ENCODE measurements around the gene GEMIN7. TPM values are rescaled to one million over a fixed set of nuclear protein-coding genes. Genes with fewer than 3 reads are reported as not detected.

Gene GEMIN7
- total and polyA plus RNA-seq, 4 donors: 10.0 to 25.2 (median 19.4) TPM

- DNase-seq (ENCODE audit: low spot score): no peak
- Histone ChIP-seq H3K9ac (ENCODE audit: low read depth in 1 of 2, low read length in 2 of 2) (no peak overlapping the region), H3K27me3 (ENCODE audit: control insufficient read depth in 4 of 4, insufficient read depth in 4 of 4, low read length in 3 of 4) (no peaks in the 10 kb centered on the region), H3K4me1 (ENCODE audit: control insufficient read depth in 4 of 4, insufficient read depth in 4 of 4, low read length in 3 of 4) (no peaks in the 10 kb centered on the region), H3K36me3 (ENCODE audit: control insufficient read depth in 4 of 4, insufficient read depth in 3 of 4, low read depth in 1 of 4, low read length in 3 of 4) (no peaks in the 10 kb centered on the region), H3K4me3 (ENCODE audit: low read depth in 1 of 3, low read length in 3 of 3) (no peak overlapping the region), H3K27ac (ENCODE audit: low read depth in 1 of 2, low read length in 2 of 2) (no peak overlapping the region), H3K9me3 (ENCODE audit: control insufficient read depth in 4 of 4, low read length in 3 of 4) (no peaks in the 10 kb centered on the region)
- TF ChIP-seq HNF4A (conservative IDR thresholded peaks at IDR 0.05): no peak
- 87% methylated on average over 12 of the region's 12 CpGs for WGBS
These were observed 57.6 kb downstream of the GEMIN7 start for GRCh38 chr19:45136507-45137178.

GRCh38 chr19:45137179-45137761, 58.2 kb downstream of the GEMIN7 start:
- H3K9me3 ChIP-seq (ENCODE audit: control insufficient read depth in 4 of 4, low read length in 3 of 4): no peaks in the 10 kb centered on the region
- no peak overlapping the region for H3K4me3 ChIP-seq (ENCODE audit: low read depth in 1 of 3, low read length in 3 of 3)
- WGBS: 85% methylated on average over 17 of the region's 17 CpGs
- H3K4me1 ChIP-seq (ENCODE audit: control insufficient read depth in 4 of 4, insufficient read depth in 4 of 4, low read length in 3 of 4): no peaks in the 10 kb centered on the region
- TF ChIP-seq RXRA (IDR thresholded peaks at IDR 0.05): no peak
- H3K27ac ChIP-seq (ENCODE audit: low read depth in 1 of 2, low read length in 2 of 2): no peak overlapping the region
- H3K27me3 ChIP-seq (ENCODE audit: control insufficient read depth in 4 of 4, insufficient read depth in 4 of 4, low read length in 3 of 4): no peaks in the 10 kb centered on the region
- DNase-seq (ENCODE audit: low spot score): no peak
- H3K9ac ChIP-seq (ENCODE audit: low read depth in 1 of 2, low read length in 2 of 2): no peak overlapping the region
- peaks cover 0 to 3% (median 0%) of the 10 kb centered on the region in 4 donors for H3K36me3 ChIP-seq (ENCODE audit: control insufficient read depth in 4 of 4, insufficient read depth in 3 of 4, low read depth in 1 of 4, low read length in 3 of 4)

GRCh38 chr19:45138303-45138751, 59.3 kb downstream of the GEMIN7 start:
- no peaks in the 10 kb centered on the region for H3K27me3 ChIP-seq (ENCODE audit: control insufficient read depth in 4 of 4, insufficient read depth in 4 of 4, low read length in 3 of 4)
- H3K4me3 ChIP-seq (ENCODE audit: low read depth in 1 of 3, low read length in 3 of 3): no peak overlapping the region
- WGBS: 91% methylated on average over 11 of the region's 11 CpGs
- H3K9ac ChIP-seq (ENCODE audit: low read depth in 1 of 2, low read length in 2 of 2): no peak overlapping the region
- no peak for DNase-seq (ENCODE audit: low spot score)
- H3K36me3 ChIP-seq (ENCODE audit: control insufficient read depth in 4 of 4, insufficient read depth in 3 of 4, low read depth in 1 of 4, low read length in 3 of 4): peaks cover 0 to 3% (median 0%) of the 10 kb centered on the region in 4 donors
- no peaks in the 10 kb centered on the region for H3K9me3 ChIP-seq (ENCODE audit: control insufficient read depth in 4 of 4, low read length in 3 of 4)
- TF ChIP-seq RXRA (IDR thresholded peaks at IDR 0.05) (no peak), ATF3 (IDR thresholded peaks at IDR 0.05) (no peak), JUND (IDR thresholded peaks at IDR 0.05) (no peak), GABPA (IDR thresholded peaks at IDR 0.05 in 1 of 2, conservative IDR thresholded peaks at IDR 0.05 in 1 of 2) (no peak), HNF4A (conservative IDR thresholded peaks at IDR 0.05) (no peak), HNF4G (IDR thresholded peaks at IDR 0.05) (no peak), EGR1 (IDR thresholded peaks at IDR 0.05; ENCODE audit: low read depth in 2 of 2) (no peak), FOXA2 (IDR thresholded peaks at IDR 0.05) (no peak), RAD21 (IDR thresholded peaks at IDR 0.05) (no peak), ZBTB33 (IDR thresholded peaks at IDR 0.05) (no peak), YY1 (IDR thresholded peaks at IDR 0.05) (no peak), NR2F2 (IDR thresholded peaks at IDR 0.05) (no peak)
- no peaks in the 10 kb centered on the region for H3K4me1 ChIP-seq (ENCODE audit: control insufficient read depth in 4 of 4, insufficient read depth in 4 of 4, low read length in 3 of 4)
- no peak overlapping the region for H3K27ac ChIP-seq (ENCODE audit: low read depth in 1 of 2, low read length in 2 of 2)
